HTERT RPE-1 (cell line): ENCODE results near the gene CCDC106.

Experiments
- in situ Hi-C: fragments of 300-500 bp; cut with MboI; formaldehyde crosslinking; loops from 4 replicates; pipeline ENCODE4 v1.14.3; 2020; ENCODE audit warnings: low sequenced_read_pairs

CCDC106 gene

GRCh38 chr19:55613930-55614710, 33.9 kb upstream of the CCDC106 start:
- in situ Hi-C loops = no loop called here

- in situ Hi-C loops = no loop called here
Observed at GRCh38 chr19:55614711-55615542, 33.1 kb upstream of the CCDC106 start.

- in situ Hi-C loops = no loop called here
Observed at GRCh38 chr19:55615543-55616394, 32.2 kb upstream of the CCDC106 start.

GRCh38 chr19:55616395-55616875, 31.6 kb upstream of the CCDC106 start:
- in situ Hi-C loops = no loop called here

- in situ Hi-C loops = no loop called here
Observed at GRCh38 chr19:55617426-55617825, 30.6 kb upstream of the CCDC106 start.

- in situ Hi-C loops = no loop called here
Observed at GRCh38 chr19:55618426-55618825, 29.6 kb upstream of the CCDC106 start.

- in situ Hi-C loops = no loop called here
Observed at GRCh38 chr19:55619286-55619685, 28.7 kb upstream of the CCDC106 start.

- in situ Hi-C loops = no loop called here
Observed at GRCh38 chr19:55620410-55621204, 27.4 kb upstream of the CCDC106 start.

GRCh38 chr19:55621205-55621672, 26.8 kb upstream of the CCDC106 start:
- in situ Hi-C loops = no loop called here

GRCh38 chr19:55621673-55622231, 26.3 kb upstream of the CCDC106 start:
- in situ Hi-C loops = no loop called here

GRCh38 chr19:55622242-55622969, 25.6 kb upstream of the CCDC106 start:
- in situ Hi-C loops = no loop called here

GRCh38 chr19:55623130-55623529, 24.9 kb upstream of the CCDC106 start:
- in situ Hi-C loops = no loop called here

- in situ Hi-C loops = no loop called here
Observed at GRCh38 chr19:55623561-55623960, 24.5 kb upstream of the CCDC106 start.

GRCh38 chr19:55624109-55625003, 23.7 kb upstream of the CCDC106 start, which contains the start of gene ZNF784:
TSS of gene ZNF784 (minus strand) at chr19:55624566. CDS start at chr19:55624561, 5 bp downstream.
- in situ Hi-C loops = no loop called here

GRCh38 chr19:55625004-55625326, 23.0 kb upstream of the CCDC106 start:
- in situ Hi-C loops = no loop called here

GRCh38 chr19:55626350-55626749, 21.7 kb upstream of the CCDC106 start:
- in situ Hi-C loops = no loop called here

GRCh38 chr19:55632463-55632834, 15.6 kb upstream of the CCDC106 start:
- in situ Hi-C loops = no loop called here

GRCh38 chr19:55633861-55634260, 14.2 kb upstream of the CCDC106 start:
- in situ Hi-C loops = no loop called here
